Measurements from ENCODE around the gene CDH4. TPM values are rescaled to one million over a fixed set of nuclear protein-coding genes. Genes with fewer than 3 reads are reported as not detected.
"Not testable (repeated sequence)": the region's sequence is repeated elsewhere in the genome, so short reads cannot be mapped to it uniquely, and the experiment has no call there.

The CDH4 gene
- total and polyA plus RNA-seq, 2 of the 8 experiments (the other 6 are each of a cell fraction or from before 2014, with no cell fraction given) = 4.3 to 7.9 TPM

GRCh38 chr20:61453623-61454022, 201.6 kb downstream of the CDH4 start:
- not testable (repeated sequence) for H2BK15ac ChIP-seq (ENCODE audit: low read length); H4K5ac ChIP-seq (ENCODE audit: insufficient read length, low read depth, low read length); H2BK5ac ChIP-seq (ENCODE audit: low read depth, low read length); H4K20me1 ChIP-seq (replicated peaks in 1 of 2; ENCODE audit: control insufficient read depth in 1 of 2, insufficient read depth in 2 of 2, low read length in 2 of 2); H2AK5ac ChIP-seq (ENCODE audit: low read depth, low read length); H4K91ac ChIP-seq (replicated peaks; ENCODE audit: insufficient read length, low read length); H3K79me1 ChIP-seq (ENCODE audit: low read depth, low read length); H3K18ac ChIP-seq (ENCODE audit: extremely low read depth, low read length); H2BK12ac ChIP-seq (ENCODE audit: low read depth, low read length); H3K4me2 ChIP-seq (ENCODE audit: insufficient read depth in 1 of 2, low read depth in 2 of 2, low read length in 2 of 2); H3K9me3 ChIP-seq (ENCODE audit: insufficient read depth in 2 of 2, low read depth in 1 of 2, low read length in 1 of 2); H3K23me2 ChIP-seq (ENCODE audit: low read depth, low read length); DNase-seq (ENCODE audit: low read depth in 1 of 2, low spot score in 2 of 2); H3K27me3 ChIP-seq (replicated peaks in 1 of 4; ENCODE audit: control insufficient read depth in 3 of 4, extremely low read depth in 1 of 4, insufficient read depth in 3 of 4, low read length in 3 of 4); H3K9ac ChIP-seq (replicated peaks in 1 of 4; ENCODE audit: extremely low read depth in 1 of 4, low read depth in 3 of 4, low read length in 3 of 4); H2BK120ac ChIP-seq (replicated peaks; ENCODE audit: low read depth, low read length); H4K8ac ChIP-seq (ENCODE audit: extremely low read depth, insufficient read depth, low read length); H3K56ac ChIP-seq (replicated peaks; ENCODE audit: insufficient read length, low read depth, low read length); H3K36me3 ChIP-seq (ENCODE audit: control insufficient read depth in 2 of 4, insufficient read depth in 4 of 4, low read length in 3 of 4); FAIRE-seq; H3K4me3 ChIP-seq (ENCODE audit: extremely low read depth in 1 of 4, insufficient read depth in 2 of 4, low read depth in 3 of 4, low read length in 4 of 4); H3K27ac ChIP-seq (ENCODE audit: low read depth, low read length); H2AFZ ChIP-seq (ENCODE audit: low read length); H3K23ac ChIP-seq (ENCODE audit: insufficient read length); H3K79me2 ChIP-seq (ENCODE audit: control insufficient read depth in 1 of 2, insufficient read depth in 2 of 2, low read length in 2 of 2); H3K14ac ChIP-seq (ENCODE audit: insufficient read length); H3K4ac ChIP-seq (replicated peaks; ENCODE audit: insufficient read length, low read depth, low read length)
- 0 out of 2 replicates have a peak overlapping the region, but pooled peaks have one; percentile 56 for H2BK20ac ChIP-seq (ENCODE audit: low read length)
- WGBS, 2 experiments (ENCODE audit: extremely low coverage in 1 of 2, insufficient coverage in 1 of 2, insufficient read length in 1 of 2, insufficient replicate concordance in 2 of 2, low coverage in 1 of 2, low lambda C conversion rate in 2 of 2, missing lambda C conversion rate in 1 of 2) = 94% methylated on average over 3 of the region's 3 CpGs; no CpG with 5 or more reads in 1 of the 2 experiments
- POLR2A ChIA-PET (ENCODE audit: partially characterized antibody) = interaction anchor here (4.3 kb wide), 1 partner anchor 17 kb away, joined by 25 read pairs; no protein-coding TSS in a partner anchor
- CTCF ChIA-PET (ENCODE audit: partially characterized antibody) = interaction anchor here (1.3 kb wide), 1 partner anchor 141 kb away, joined by 4 read pairs; no protein-coding TSS in a partner anchor
- H3K4me1 ChIP-seq (replicated peaks in 1 of 4; ENCODE audit: control insufficient read depth in 3 of 4, insufficient read depth in 4 of 4, low read length in 3 of 4) = peaks cover 4 to 14% (median 11%) of the 10 kb centered on the region in 4 experiments

All from H1 (cell line).